ENCODE measurements around the gene KCNJ18.
"Not testable (repeated sequence)": the region's sequence is repeated elsewhere in the genome, so short reads cannot be mapped to it uniquely, and the experiment has no call there.

KCNJ18 gene

GRCh38 chr17:21701090-21701489, 8.8 kb downstream of the KCNJ18 start:
- not testable (repeated sequence) for H3K9me3 Mint-ChIP-seq; H3K27ac Mint-ChIP-seq; H3K4me3 Mint-ChIP-seq; DNase-seq; H3K36me3 Mint-ChIP-seq (ENCODE audit: low read depth); H3K4me1 Mint-ChIP-seq; H3K27me3 Mint-ChIP-seq; ATAC-seq

- ATAC-seq; H3K4me3 Mint-ChIP-seq; H3K4me1 Mint-ChIP-seq; H3K36me3 Mint-ChIP-seq (ENCODE audit: low read depth); H3K9me3 Mint-ChIP-seq; H3K27ac Mint-ChIP-seq; H3K27me3 Mint-ChIP-seq; DNase-seq: not testable (repeated sequence)
These were observed 9.7 kb downstream of the KCNJ18 start for GRCh38 chr17:21702029-21702428.

GRCh38 chr17:21702521-21702920, 10.2 kb downstream of the KCNJ18 start:
- not testable (repeated sequence) for DNase-seq; H3K36me3 Mint-ChIP-seq (ENCODE audit: low read depth); H3K9me3 Mint-ChIP-seq

GRCh38 chr17:21702940-21703640, 10.8 kb downstream of the KCNJ18 start:
- not testable (repeated sequence) for H3K4me1 Mint-ChIP-seq; H3K27me3 Mint-ChIP-seq; H3K27ac Mint-ChIP-seq; H3K36me3 Mint-ChIP-seq (ENCODE audit: low read depth); DNase-seq; H3K9me3 Mint-ChIP-seq; H3K4me3 Mint-ChIP-seq; ATAC-seq

More at GRCh38 chr17:21702521-21702920, 10.2 kb downstream of the KCNJ18 start:
- not testable (repeated sequence) for H3K27me3 Mint-ChIP-seq, ATAC-seq, H3K4me1 Mint-ChIP-seq, H3K4me3 Mint-ChIP-seq, H3K27ac Mint-ChIP-seq

- H3K4me1 Mint-ChIP-seq; H3K27ac Mint-ChIP-seq; H3K36me3 Mint-ChIP-seq (ENCODE audit: low read depth); H3K4me3 Mint-ChIP-seq; H3K9me3 Mint-ChIP-seq; DNase-seq; ATAC-seq; H3K27me3 Mint-ChIP-seq: not testable (repeated sequence)
These were observed 11.9 kb downstream of the KCNJ18 start for GRCh38 chr17:21703891-21704872.

GRCh38 chr17:21705021-21705601, 12.8 kb downstream of the KCNJ18 start:
- ATAC-seq: no peak
- Mint-ChIP-seq H3K4me3 (no peak overlapping the region), H3K36me3 (ENCODE audit: low read depth) (no peaks in the 10 kb centered on the region), H3K27me3 (no peaks in the 10 kb centered on the region), H3K9me3 (no peaks in the 10 kb centered on the region), H3K4me1 (no peaks in the 10 kb centered on the region), H3K27ac (no peak overlapping the region)
- no peak for DNase-seq

- not testable (repeated sequence) for H3K9me3 Mint-ChIP-seq; DNase-seq; H3K27me3 Mint-ChIP-seq; H3K36me3 Mint-ChIP-seq (ENCODE audit: low read depth); ATAC-seq; H3K4me3 Mint-ChIP-seq; H3K4me1 Mint-ChIP-seq; H3K27ac Mint-ChIP-seq
These were observed 13.4 kb downstream of the KCNJ18 start for GRCh38 chr17:21705746-21706145.

- H3K27me3 Mint-ChIP-seq; H3K27ac Mint-ChIP-seq; H3K9me3 Mint-ChIP-seq; ATAC-seq; DNase-seq; H3K4me3 Mint-ChIP-seq; H3K36me3 Mint-ChIP-seq (ENCODE audit: low read depth); H3K4me1 Mint-ChIP-seq: not testable (repeated sequence)
These were observed 14.2 kb downstream of the KCNJ18 start for GRCh38 chr17:21706546-21706945.

- H3K27ac Mint-ChIP-seq; H3K27me3 Mint-ChIP-seq; H3K4me3 Mint-ChIP-seq; H3K4me1 Mint-ChIP-seq; ATAC-seq; DNase-seq; H3K36me3 Mint-ChIP-seq (ENCODE audit: low read depth); H3K9me3 Mint-ChIP-seq: not testable (repeated sequence)
These were observed 14.8 kb downstream of the KCNJ18 start for GRCh38 chr17:21707131-21707530.

GRCh38 chr17:21707711-21708611, 15.6 kb downstream of the KCNJ18 start:
- not testable (repeated sequence) for ATAC-seq; H3K27me3 Mint-ChIP-seq; H3K4me3 Mint-ChIP-seq; H3K27ac Mint-ChIP-seq; H3K9me3 Mint-ChIP-seq; H3K36me3 Mint-ChIP-seq (ENCODE audit: low read depth); H3K4me1 Mint-ChIP-seq; DNase-seq

GRCh38 chr17:21708612-21709535, 16.6 kb downstream of the KCNJ18 start:
- not testable (repeated sequence) for DNase-seq; H3K9me3 Mint-ChIP-seq; H3K36me3 Mint-ChIP-seq (ENCODE audit: low read depth); ATAC-seq; H3K4me1 Mint-ChIP-seq; H3K27me3 Mint-ChIP-seq; H3K4me3 Mint-ChIP-seq; H3K27ac Mint-ChIP-seq

- H3K27ac Mint-ChIP-seq: not testable (repeated sequence)
These were observed 17.7 kb downstream of the KCNJ18 start for GRCh38 chr17:21709994-21710393.

GRCh38 chr17:21710486-21710885, 18.2 kb downstream of the KCNJ18 start:
- not testable (repeated sequence) for H3K4me1 Mint-ChIP-seq; H3K36me3 Mint-ChIP-seq (ENCODE audit: low read depth); H3K9me3 Mint-ChIP-seq; DNase-seq; ATAC-seq; H3K4me3 Mint-ChIP-seq; H3K27ac Mint-ChIP-seq; H3K27me3 Mint-ChIP-seq

More at GRCh38 chr17:21709994-21710393, 17.7 kb downstream of the KCNJ18 start:
- not testable (repeated sequence) for ATAC-seq; H3K27me3 Mint-ChIP-seq; H3K36me3 Mint-ChIP-seq (ENCODE audit: low read depth); H3K4me3 Mint-ChIP-seq; H3K4me1 Mint-ChIP-seq; DNase-seq; H3K9me3 Mint-ChIP-seq

All from activated naive CD8-positive, alpha-beta T cell treated with anti-CD3 and anti-CD28 coated beads, Interleukin-2, amount 50 U/mL, for 24 hours (primary cell).